ENCODE results near the gene ZEB2. TPM values are rescaled to one million over a fixed set of nuclear protein-coding genes. Genes with fewer than 3 reads are reported as not detected.

ZEB2 gene
- total RNA-seq, 2 donors from 2014 or later, result 118 to 131 TPM

DNA sequence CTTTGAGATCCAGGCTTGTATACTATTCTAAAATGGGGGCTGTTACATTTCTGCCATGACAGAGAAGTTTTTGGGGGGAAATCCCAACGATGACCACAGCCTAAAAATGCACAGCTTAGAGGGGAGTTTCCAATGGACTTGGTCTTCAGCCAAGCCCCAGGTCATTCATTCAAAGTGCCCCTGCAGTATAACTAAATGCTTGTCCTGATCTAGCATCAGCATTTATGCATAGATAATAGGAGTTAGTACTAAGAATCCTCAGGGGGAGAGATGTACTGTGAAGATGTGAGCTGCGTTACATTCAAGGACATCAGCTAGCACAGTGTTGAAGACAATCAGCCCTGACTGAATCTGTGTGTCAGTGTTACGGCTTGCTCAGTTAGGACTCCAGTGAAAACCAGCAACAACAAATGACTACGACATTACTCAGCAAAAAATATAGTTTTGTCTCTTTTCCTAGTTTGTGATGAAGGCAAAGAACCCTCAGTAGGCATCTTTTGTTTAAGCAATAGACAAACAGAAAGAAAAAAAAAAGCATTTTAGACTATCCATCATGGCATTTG is 160.9 kb downstream of the ZEB2 start:
- intact Hi-C loops (cut with DNase I), result no loop called here
- ATAC-seq, result peak in 1 of 2 donors; percentile 28
- DNase-seq, result no peak

DNA sequence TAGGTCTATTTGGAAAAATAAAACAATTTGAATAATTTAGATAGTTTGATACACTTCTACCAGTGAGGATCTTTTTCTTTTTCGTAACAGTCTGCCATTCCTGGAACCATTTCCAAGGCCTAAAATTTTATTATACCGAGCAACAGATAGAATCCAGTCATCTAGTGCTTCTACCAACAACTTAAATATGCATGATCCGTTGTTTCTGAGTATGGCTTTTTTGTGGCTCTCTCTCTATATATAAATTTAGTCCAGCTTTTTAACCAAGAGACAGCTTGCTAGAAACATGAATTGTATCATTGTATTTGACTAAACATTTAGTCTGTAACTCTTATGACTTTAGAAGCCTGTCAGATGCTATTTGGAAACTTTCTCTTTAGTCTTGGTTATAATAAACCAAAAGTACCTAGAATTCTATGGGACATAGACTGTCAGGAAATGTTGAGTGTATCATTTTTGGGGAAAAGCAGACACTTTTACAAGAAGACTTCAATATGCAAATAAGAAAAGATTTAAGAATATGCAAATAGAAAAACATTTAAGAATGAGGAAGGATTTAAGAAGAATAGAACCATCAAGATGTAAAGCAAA is 161.4 kb downstream of the ZEB2 start:
- intact Hi-C loops (cut with DNase I), result no loop called here
- no peak for ATAC-seq
- DNase-seq, result no peak

DNA sequence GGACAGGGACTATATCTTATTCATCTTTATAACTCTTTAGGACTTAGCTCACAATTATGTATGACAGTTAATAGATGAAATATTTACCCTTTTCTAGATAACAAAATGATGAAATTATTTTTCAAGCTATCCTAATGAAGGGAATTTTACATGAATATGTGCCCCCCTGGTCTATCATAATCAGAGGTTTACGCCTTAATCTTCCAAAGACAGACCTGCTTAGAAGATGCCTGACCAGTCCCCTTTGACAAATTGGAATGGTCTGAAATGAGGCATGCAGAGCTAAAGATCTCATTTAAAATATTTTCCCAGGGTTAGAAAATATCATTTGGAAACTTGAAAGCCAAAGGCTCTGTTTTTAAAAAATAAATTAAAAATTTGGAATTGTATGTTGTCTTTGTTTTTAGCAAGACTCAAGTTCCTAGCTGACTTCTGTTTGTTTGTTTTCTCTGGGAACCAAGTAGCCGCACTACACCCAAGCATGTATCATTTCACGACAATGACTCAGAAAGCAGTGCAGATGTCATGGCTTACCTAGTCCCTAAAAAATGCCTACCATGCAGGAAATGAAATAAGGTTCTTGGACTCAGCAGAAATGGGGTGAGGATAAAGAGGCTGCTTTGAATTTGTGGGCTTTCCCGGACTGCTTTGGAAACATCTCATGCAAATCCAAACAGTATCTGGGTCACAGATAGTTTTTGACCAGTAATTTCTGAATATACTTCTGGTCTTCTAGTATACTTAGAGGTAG is 162.1 kb downstream of the ZEB2 start:
- intact Hi-C loops (cut with DNase I), result no loop called here
- ATAC-seq, result peak; percentile 54 to 94
- DNase-seq, result no peak

DNA sequence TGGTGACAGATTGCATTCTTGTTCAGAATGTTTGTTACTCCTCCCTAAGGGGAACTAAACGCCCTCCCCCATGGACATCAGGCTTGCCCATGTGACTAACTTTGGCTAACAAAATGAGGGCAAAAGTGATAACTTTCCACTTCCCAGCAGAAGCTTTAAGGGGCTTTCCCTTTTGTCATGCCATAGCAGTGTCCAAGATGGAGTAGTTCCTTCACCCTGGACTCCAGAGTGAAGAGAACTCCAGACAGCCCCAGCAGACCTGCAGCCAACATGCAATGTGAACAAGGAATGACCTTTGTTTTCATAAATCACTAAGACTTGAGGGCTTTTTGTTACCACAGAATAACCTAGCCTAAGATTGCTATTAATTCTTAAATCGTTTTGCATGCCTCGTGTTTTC is 163.5 kb downstream of the ZEB2 start:
- DNase-seq (no peak), ATAC-seq (peak in 1 of 2 donors; percentile 59)
- intact Hi-C loops (cut with DNase I), result no loop called here

DNA sequence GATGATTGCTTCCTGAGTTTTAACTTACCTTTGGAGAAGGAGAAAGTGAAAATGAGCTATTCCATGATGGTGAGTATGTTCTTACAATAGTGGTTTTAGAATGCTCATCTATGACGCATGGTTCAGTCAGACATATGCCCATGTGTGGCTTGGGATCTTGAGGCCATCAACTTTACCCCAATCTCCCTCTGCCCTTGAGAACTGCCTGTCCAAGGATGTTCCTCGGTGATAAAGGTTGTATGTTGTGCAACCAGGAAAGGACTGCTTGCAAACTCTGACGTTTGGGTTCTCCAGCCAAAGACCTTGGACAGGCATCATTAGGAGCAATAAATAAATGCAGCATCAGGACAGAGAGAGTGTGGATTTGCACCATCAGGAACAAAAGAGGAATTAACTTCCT is 165.0 kb downstream of the ZEB2 start:
- ATAC-seq (no peak), DNase-seq (no peak)
- intact Hi-C loops (cut with DNase I), result no loop called here

DNA sequence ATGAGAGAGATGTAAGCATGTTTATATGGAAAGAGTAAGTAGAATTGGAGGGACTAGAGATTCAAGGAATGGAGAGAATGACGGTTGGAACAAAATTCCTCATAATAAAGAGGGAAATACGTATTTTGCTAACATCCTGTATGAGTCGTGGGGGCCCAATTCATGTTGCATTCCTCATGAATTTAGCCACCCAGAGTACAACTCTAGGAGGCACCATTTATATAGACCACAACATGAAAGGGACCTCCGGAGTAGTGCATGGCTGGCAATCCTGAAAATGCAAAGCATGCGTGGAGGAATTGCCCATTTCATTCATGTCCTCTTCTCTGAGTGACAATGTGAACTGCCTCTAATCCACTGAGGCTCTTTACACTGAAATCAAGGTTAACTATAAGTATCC is 168.2 kb downstream of the ZEB2 start:
- intact Hi-C loops (cut with DNase I), result no loop called here
- ATAC-seq, result no peak
- no peak for DNase-seq

DNA sequence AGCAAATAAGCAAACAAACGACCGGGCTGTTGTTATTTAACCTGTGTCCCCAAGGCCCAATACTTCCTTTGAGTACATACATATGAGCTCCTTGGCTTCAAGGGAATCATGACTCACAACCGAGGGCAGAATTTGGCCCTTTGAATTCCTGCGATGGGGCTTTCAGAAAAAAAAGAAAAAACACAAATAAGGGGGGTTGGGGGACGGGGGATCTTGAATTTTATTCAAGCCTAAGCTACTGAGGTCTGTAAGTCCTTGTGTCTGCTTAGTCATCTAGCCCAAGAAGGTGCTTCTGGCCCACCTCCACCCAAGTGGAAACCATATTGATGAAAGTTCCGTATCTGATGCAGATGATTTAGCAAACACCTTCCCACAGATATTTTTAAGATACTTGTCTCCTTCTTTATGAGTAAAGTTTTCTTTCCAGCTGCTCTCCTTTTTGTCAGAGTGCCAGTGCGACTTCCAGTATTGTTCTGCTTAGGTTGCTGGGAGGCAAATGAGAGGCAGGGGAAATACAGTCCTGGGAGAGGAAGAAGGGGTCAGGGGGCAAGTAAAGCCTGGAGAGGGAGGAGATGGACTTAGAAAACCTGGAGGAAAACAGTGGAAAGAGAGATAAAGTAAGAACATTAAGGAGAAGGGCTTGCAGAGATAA is 169.6 kb downstream of the ZEB2 start:
- DNase-seq (peak; percentile 26), ATAC-seq (peak; percentile 27 to 33)
- intact Hi-C loops (cut with DNase I), result no loop called here

DNA sequence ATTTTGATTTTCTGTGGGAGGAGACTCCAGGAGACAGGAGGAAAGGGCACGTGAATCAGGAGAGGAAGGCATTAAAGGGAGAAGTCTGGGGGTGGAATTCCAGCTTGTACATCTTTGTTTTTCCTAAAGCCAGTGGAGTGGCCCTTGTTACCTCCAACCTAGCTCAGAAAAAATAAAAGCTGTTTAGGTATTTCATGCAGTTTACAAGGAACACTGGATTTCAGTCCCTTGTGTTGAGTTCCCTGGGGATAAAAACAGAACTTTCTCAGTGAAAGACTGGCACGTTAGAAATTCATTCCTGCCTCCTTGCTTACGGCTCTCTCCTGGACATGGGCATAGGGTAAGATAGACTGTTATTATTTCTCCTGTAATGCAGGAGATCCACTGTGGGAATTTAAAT is 170.2 kb downstream of the ZEB2 start:
- DNase-seq (no peak), ATAC-seq (peak in 1 of 2 donors; percentile 23)
- intact Hi-C loops (cut with DNase I), result no loop called here

DNA sequence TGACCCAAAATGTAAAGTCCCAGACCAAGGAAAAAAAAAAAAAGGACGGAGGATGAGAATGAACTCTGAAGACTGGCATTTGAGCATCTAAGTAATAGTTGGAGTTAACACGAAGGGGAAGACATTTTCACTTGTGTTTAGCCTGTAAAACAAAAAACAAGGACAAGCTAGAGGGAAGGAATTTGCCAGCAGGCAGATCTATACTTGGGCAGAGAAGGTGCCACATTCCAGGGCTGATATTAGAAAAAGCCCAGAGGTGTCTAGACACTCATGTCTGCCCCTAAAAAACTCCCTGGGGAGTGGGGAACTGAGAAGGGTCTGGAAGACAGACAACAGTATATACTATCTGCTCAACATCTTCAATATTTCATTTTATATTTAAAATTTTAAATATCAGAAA is 171.1 kb downstream of the ZEB2 start:
- DNase-seq, result no peak
- ATAC-seq, result peak in 1 of 2 donors; percentile 61
- intact Hi-C loops (cut with DNase I), result no loop called here

DNA sequence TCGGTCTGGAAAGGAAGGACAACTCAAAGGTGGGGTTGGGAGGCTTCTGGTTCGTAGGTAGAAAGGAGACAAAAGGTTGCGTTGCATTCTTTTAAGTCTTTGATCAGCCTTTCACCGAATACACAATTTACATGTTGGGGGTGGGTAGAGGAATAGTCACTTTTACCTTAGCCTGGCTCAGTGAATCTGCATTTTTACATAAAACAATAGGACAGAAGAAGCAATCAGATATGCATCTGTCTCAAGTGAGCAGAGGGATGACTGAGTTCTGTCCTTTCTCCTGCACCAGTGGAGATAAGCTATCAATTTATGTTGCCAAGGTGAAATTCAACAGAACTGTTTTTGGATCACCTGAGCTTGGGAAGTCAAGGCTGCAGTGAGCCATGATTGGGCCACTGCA is 173.7 kb downstream of the ZEB2 start:
- no peak for DNase-seq
- no peak for ATAC-seq
- intact Hi-C loops (cut with DNase I), result no loop called here

DNA sequence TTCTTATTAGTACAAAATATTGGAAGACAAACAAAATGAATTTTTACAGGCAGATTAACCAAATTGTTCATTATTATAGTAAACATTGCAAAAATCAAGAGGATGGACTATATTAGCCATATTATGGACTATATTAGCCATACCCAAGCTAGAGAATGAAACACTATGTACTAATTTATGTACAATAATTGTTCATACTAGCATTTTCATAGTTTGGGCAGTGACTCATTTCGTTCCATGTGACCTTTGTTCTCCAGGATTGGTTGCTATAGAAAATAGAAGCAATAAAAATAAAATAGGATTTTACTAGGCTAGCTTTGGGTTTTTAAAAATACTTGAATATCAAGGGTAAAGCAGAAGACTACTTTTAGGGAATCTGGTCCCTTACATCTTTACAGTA is 176.8 kb downstream of the ZEB2 start:
- DNase-seq (no peak), ATAC-seq (no peak)
- intact Hi-C loops (cut with DNase I), result no loop called here

DNA sequence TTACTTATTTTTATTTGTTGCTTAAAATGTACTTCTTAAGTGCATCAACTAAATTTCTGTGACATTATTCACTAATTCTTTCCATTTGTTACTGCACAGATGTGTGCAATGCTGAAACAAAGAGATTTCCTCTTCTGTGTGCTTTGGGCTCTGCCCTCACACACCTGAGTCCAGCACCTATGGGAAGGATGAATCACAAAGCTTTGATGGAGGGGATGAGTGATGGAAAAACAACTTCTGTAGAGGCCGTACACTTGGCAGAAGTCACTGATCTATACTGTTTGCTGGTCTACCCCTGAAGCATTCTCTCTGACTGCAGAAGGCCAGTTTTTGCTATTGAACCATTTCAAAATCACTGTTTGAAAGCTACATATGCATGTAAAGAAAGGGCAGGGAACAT is 178.4 kb downstream of the ZEB2 start:
- DNase-seq (no peak), ATAC-seq (no peak)
- intact Hi-C loops (cut with DNase I), result no loop called here

DNA sequence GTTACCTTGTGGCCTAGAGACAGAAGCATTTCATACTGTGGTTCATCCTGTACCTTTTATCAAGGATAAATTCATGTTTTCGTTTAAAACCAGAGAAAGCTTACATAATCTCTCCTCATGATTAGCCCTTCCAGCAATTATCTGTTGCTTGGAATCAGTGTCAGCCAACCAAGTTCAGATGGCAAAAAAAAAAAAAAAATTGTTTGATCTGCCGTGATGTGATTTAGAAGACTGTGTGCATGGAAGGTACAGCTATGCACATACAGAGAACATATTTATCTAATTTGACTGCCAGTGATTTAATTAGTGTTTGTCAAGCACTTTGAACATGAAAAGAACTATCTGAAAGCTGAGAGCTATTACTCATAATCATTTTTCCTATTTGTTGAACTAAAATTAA is 180.9 kb downstream of the ZEB2 start:
- ATAC-seq (no peak), DNase-seq (no peak)
- intact Hi-C loops (cut with DNase I), result no loop called here

DNA sequence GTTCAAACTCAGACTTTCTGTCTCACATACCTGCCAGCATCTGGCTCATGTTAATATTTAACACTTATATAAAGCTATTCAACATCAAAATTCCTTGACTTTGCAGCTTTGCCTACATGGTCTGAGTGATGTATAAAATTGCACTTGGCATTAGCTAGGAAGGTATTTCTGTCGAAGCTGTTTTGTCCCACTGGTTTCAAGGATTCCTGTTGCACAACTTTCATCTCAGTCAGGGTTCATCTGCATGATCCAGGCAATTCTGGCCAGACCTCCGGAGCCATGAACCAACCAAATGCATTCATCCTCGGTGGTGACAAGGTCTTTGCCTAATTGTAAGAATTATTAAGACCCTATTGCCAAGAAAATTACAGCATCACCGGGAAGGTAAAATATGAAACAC is 185.4 kb downstream of the ZEB2 start:
- no peak for ATAC-seq
- intact Hi-C loops (cut with DNase I), result loop anchor here in 1 of 2 donors (5.0 kb wide), 1 partner anchor 178 kb away; no protein-coding TSS in a partner anchor
- DNase-seq, result no peak

Data from left cardiac atrium (tissue), 4 donors.